CD8-positive, alpha-beta memory T cell (primary cell): ENCODE results near the gene SPOCK1. TPM values are rescaled to one million over a fixed set of nuclear protein-coding genes. Genes with fewer than 3 reads are reported as not detected.

ENCODE experiments used
- CTCF ChIA-PET: fragments of 350-600 bp; sonication (Branson Sonifier 250); formaldehyde crosslinking; loops from one replicate; lab custom pipeline; 2021; ENCODE audit warnings: antibody characterized with exemption; lab: Charles Lee
- POLR2A ChIA-PET: fragments of 350-600 bp; sonication (Branson Sonifier 250); formaldehyde crosslinking; loops from one replicate; lab custom pipeline; 2021; ENCODE audit warnings: antibody characterized with exemption; lab: Charles Lee
- DNase-seq, 5 donors: peaks; one replicate each; pipeline versions ENCODE4 v3.0.0 to v3.0.0-alpha.2; 2020 to 2022; ENCODE audit warnings: mixed read lengths in 1 of 5
- H3K27ac ChIP-seq: one replicate; pipeline ENCODE4 v1.7.0; 2013; ENCODE audit warnings: low read depth, mild to moderate bottlenecking, low read length, moderate library complexity
- H3K27me3 ChIP-seq: 2 replicates; pipeline ENCODE4 v1.7.0; 2013; ENCODE audit warnings: low read length, mild to moderate bottlenecking; ENCODE audit not compliant: insufficient read depth, poor library complexity, severe bottlenecking
- H3K36me3 ChIP-seq: 2 replicates; pipeline ENCODE4 v1.7.0; 2013; ENCODE audit warnings: mild to moderate bottlenecking, low read length, moderate library complexity; ENCODE audit not compliant: insufficient read depth
- H3K4me1 ChIP-seq: 2 replicates; pipeline ENCODE4 v1.7.0; 2013; ENCODE audit warnings: mild to moderate bottlenecking, low read length, moderate library complexity; ENCODE audit not compliant: insufficient read depth
- H3K4me3 ChIP-seq: 2 replicates; pipeline ENCODE4 v1.7.0; 2013; ENCODE audit warnings: mild to moderate bottlenecking, low read length
- H3K9me3 ChIP-seq: 2 replicates; pipeline ENCODE4 v1.7.0; 2013; ENCODE audit warnings: mild to moderate bottlenecking, low read length
- H3K27ac Mint-ChIP-seq, 8 donors: one replicate each; pipeline ENCODE4 v1.8.0; 2020 to 2021; ENCODE audit warnings: mixed read lengths in 8 of 8, mild to moderate bottlenecking in 6 of 8, inconsistent platforms in 3 of 8, moderate library complexity in 3 of 8
- H3K27me3 Mint-ChIP-seq, 2 donors: one replicate each; pipeline ENCODE4 v1.8.0; 2020 to 2021; ENCODE audit warnings: mixed read lengths in 2 of 2, mild to moderate bottlenecking in 1 of 2, moderate library complexity in 1 of 2
- H3K36me3 Mint-ChIP-seq, 3 donors: one replicate each; pipeline ENCODE4 v1.8.0; 2020 to 2021; ENCODE audit warnings: mixed read lengths in 3 of 3, inconsistent platforms in 1 of 3, mild to moderate bottlenecking in 1 of 3
- H3K4me1 Mint-ChIP-seq, 3 donors: one replicate each; pipeline ENCODE4 v1.8.0; 2020 to 2021; ENCODE audit warnings: mixed read lengths in 3 of 3, inconsistent platforms in 1 of 3, mild to moderate bottlenecking in 1 of 3
- H3K4me3 Mint-ChIP-seq, 7 donors: one replicate each; pipeline ENCODE4 v1.8.0; 2020 to 2021; ENCODE audit warnings: mixed read lengths in 7 of 7, mild to moderate bottlenecking in 6 of 7, moderate library complexity in 4 of 7, inconsistent platforms in 2 of 7
- H3K9me3 Mint-ChIP-seq, 5 donors: one replicate each; pipeline ENCODE4 v1.8.0; 2020 to 2022; ENCODE audit warnings: mixed read lengths in 5 of 5, mild to moderate bottlenecking in 3 of 5, moderate library complexity in 2 of 5, inconsistent platforms in 1 of 5
- polyA plus RNA-seq: library from polyadenylated mRNA; unstranded; fragments of 300-500 nt; fragmentation: Illumina TruSeq; gene quantifications from one replicate; pipeline ENCODE4 v1.2.3, GENCODE V29; 2021
- total RNA-seq, 2 experiments: library from RNA; stranded (reverse); gene quantifications; one replicate each; pipeline ENCODE4 v1.2.3, GENCODE V29; 2021

The SPOCK1 gene
- total and polyA plus RNA-seq, 3 experiments from 2014 or later, result not detected

- CTCF ChIA-PET, result no interaction called here
Measured at GRCh38 chr5:136927571-136927970, 571.6 kb downstream of the SPOCK1 start.

GRCh38 chr5:136926073-136926472, 573.1 kb downstream of the SPOCK1 start:
- no peaks in the 10 kb centered on the region for H3K4me1 Mint-ChIP-seq
- H3K4me3 Mint-ChIP-seq, result no peak overlapping the region
- no peak overlapping the region for H3K27ac Mint-ChIP-seq
- H3K9me3 Mint-ChIP-seq, result peaks cover 0 to 11% (median 8%) of the 10 kb centered on the region in 5 donors
- no peak overlapping the region for H3K27ac ChIP-seq
- no peaks in the 10 kb centered on the region for H3K36me3 ChIP-seq
- H3K9me3 ChIP-seq, result no peaks in the 10 kb centered on the region
- no peak overlapping the region for H3K4me3 ChIP-seq
- ChIA-PET POLR2A (no interaction called here), CTCF (no interaction called here)
- no peaks in the 10 kb centered on the region for H3K27me3 ChIP-seq
- H3K4me1 ChIP-seq, result no peaks in the 10 kb centered on the region
- H3K36me3 Mint-ChIP-seq, result peaks cover 0 to 2% (median 0%) of the 10 kb centered on the region in 3 donors
- DNase-seq, result no peak
- H3K27me3 Mint-ChIP-seq, result no peaks in the 10 kb centered on the region

More at GRCh38 chr5:136927571-136927970, 571.6 kb downstream of the SPOCK1 start:
- Mint-ChIP-seq H3K36me3 (peaks cover 0 to 2% (median 0%) of the 10 kb centered on the region in 3 donors), H3K4me1 (no peaks in the 10 kb centered on the region), H3K27ac (no peak overlapping the region), H3K27me3 (no peaks in the 10 kb centered on the region), H3K4me3 (no peak overlapping the region), H3K9me3 (peaks cover 0 to 17% (median 15%) of the 10 kb centered on the region in 5 donors)
- Histone ChIP-seq H3K4me1 (no peaks in the 10 kb centered on the region), H3K4me3 (no peak overlapping the region), H3K9me3 (no peaks in the 10 kb centered on the region), H3K27ac (no peak overlapping the region), H3K36me3 (no peaks in the 10 kb centered on the region), H3K27me3 (no peaks in the 10 kb centered on the region)
- POLR2A ChIA-PET, result no interaction called here
- DNase-seq, result no peak

Other genes starting within 250 kb of the SPOCK1 start
- gene KLHL3, start 236.8 kb upstream of the SPOCK1 start, total RNA-seq, result 1 to 10 TPM; 2.7 to 3.3 TPM
- gene KLHL3, start 236.8 kb upstream of the SPOCK1 start, polyA plus RNA-seq, result 3.4 TPM